HG03378 (cell line): ENCODE data around the gene ADAM11.

Source experiments
- ATAC-seq: cut with Tn5 transposase; IDR thresholded peaks from one replicate; pipeline ENCODE4 v1.9.1; 2021; ENCODE audit warnings: mild to moderate bottlenecking, moderate library complexity; ENCODE audit not compliant: unreplicated experiment

The ADAM11 gene

GRCh38 chr17:44775136-44775837 is 16.5 kb downstream of the ADAM11 start:
- ATAC-seq: peak; percentile 60

- no peak for ATAC-seq
These were observed 17.2 kb downstream of the ADAM11 start for GRCh38 chr17:44775838-44776621.

GRCh38 chr17:44776628-44777393 is 18.0 kb downstream of the ADAM11 start:
- ATAC-seq: no peak

- ATAC-seq: no peak
These were observed 18.9 kb downstream of the ADAM11 start for GRCh38 chr17:44777394-44778348.

- ATAC-seq: no peak
These were observed 19.9 kb downstream of the ADAM11 start for GRCh38 chr17:44778656-44779210.

GRCh38 chr17:44779211-44780025 is 20.6 kb downstream of the ADAM11 start:
- ATAC-seq: no peak

- ATAC-seq: no peak
These were observed 21.4 kb downstream of the ADAM11 start for GRCh38 chr17:44780161-44780560.

GRCh38 chr17:44780845-44781480 is 22.2 kb downstream of the ADAM11 start:
- ATAC-seq: no peak

- no peak for ATAC-seq
These were observed 22.9 kb downstream of the ADAM11 start for GRCh38 chr17:44781551-44782325.

GRCh38 chr17:44782326-44782850 is 23.6 kb downstream of the ADAM11 start:
- ATAC-seq: no peak

GRCh38 chr17:44785921-44786320 is 27.1 kb downstream of the ADAM11 start:
- ATAC-seq: no peak

- ATAC-seq: no peak
These were observed 27.8 kb downstream of the ADAM11 start for GRCh38 chr17:44786551-44787081.

- ATAC-seq: no peak
These were observed 28.6 kb downstream of the ADAM11 start for GRCh38 chr17:44787271-44787940.

GRCh38 chr17:44788139-44788538 is 29.4 kb downstream of the ADAM11 start:
- no peak for ATAC-seq

- ATAC-seq: no peak
These were observed 33.5 kb downstream of the ADAM11 start for GRCh38 chr17:44792276-44792675.

- ATAC-seq: no peak
These were observed 35.4 kb downstream of the ADAM11 start for GRCh38 chr17:44793885-44794842.
